HG03378 (cell line): ENCODE measurements around the gene GLTP.
"Not testable (repeated sequence)": the region's sequence is repeated elsewhere in the genome, so short reads cannot be mapped to it uniquely, and the experiment has no call there.

Experiments
- ATAC-seq: cut with Tn5 transposase; IDR thresholded peaks from one replicate; pipeline ENCODE4 v1.9.1; 2021; ENCODE audit warnings: mild to moderate bottlenecking, moderate library complexity; ENCODE audit not compliant: unreplicated experiment

GLTP gene

DNA sequence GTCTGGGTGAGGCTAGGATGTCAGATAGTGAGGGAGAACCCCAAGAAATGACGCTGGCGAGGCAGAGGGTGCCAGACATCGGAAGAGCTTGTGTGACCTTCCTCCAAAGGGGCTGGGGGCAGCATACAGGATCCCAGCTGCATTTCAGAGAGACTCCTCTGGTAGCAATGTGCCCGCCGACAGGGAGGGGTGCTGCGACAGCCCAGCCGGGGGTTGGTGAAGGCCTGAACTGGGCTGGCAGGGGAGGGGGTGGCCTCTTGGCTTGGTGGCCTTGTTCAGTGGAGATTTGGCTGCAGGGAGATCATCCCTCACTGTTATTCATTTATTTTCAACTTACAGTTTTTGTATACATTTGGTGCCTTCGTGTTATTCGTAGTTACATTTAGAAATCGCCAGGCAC, 25.0 kb upstream of the GLTP start:
- ATAC-seq, result no peak

GRCh38 chr12:109902891-109903418, 22.6 kb upstream of the GLTP start:
- ATAC-seq, result no peak

GRCh38 chr12:109900752-109901580, 20.6 kb upstream of the GLTP start:
- peak; percentile 27 for ATAC-seq

GRCh38 chr12:109899783-109900751, 19.7 kb upstream of the GLTP start, which contains the start of gene TCHP:
Gene TCHP, plus strand, starts transcription at chr12:109900274. Its CDS starts 2,753 bp downstream, at chr12:109903027.
- ATAC-seq, result peak; percentile 45

- not testable (repeated sequence) for ATAC-seq
Measured at GRCh38 chr12:109899345-109899744, 19.0 kb upstream of the GLTP start.

- ATAC-seq, result no peak
Measured at GRCh38 chr12:109897029-109897428, 16.7 kb upstream of the GLTP start.

- no peak for ATAC-seq
Measured at GRCh38 chr12:109896188-109896587, 15.8 kb upstream of the GLTP start.

- ATAC-seq, result no peak
Measured at GRCh38 chr12:109894939-109895338, 14.6 kb upstream of the GLTP start.

DNA sequence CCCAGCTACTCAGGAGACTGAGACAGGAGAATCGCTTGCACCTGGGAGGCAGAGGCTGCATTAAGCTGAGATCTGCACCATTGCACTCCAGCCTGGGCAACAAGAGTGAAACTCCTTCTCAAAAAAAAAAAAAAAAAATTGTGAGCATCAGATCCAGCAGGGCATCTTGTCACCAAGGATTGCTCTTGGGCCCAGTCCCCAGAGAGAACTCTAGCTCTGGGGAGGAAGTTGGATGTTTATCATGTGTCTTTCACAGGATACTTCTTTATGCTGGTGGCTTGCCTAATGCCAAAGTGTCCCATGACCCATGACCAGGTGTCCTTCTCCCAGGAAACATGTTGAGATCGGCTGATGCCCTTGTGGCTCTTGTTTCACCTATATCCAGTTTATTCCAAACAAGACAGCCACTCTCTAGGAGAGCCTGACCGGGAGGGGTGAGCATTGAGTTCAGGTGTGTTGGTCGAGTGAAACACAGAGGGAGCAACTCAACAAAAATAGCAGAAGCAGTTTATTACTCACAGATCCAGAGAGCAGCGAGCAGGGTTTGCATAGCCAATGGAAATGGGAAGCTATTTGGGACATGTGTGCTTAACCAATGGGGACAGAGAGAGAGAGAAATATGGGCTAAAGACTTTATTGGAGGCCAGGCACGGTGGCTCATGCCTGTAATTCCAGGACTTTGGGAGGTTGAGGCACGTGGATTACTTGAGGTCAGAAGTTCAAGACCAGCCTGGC, 13.1 kb upstream of the GLTP start:
- no peak for ATAC-seq

GRCh38 chr12:109892748-109893147, 12.4 kb upstream of the GLTP start:
- ATAC-seq, result no peak

- no peak for ATAC-seq
Measured at GRCh38 chr12:109892165-109892715, 11.9 kb upstream of the GLTP start.

GRCh38 chr12:109891731-109892130, 11.4 kb upstream of the GLTP start:
- ATAC-seq, result not testable (repeated sequence)

GRCh38 chr12:109890620-109891170, 10.4 kb upstream of the GLTP start:
- no peak for ATAC-seq

DNA sequence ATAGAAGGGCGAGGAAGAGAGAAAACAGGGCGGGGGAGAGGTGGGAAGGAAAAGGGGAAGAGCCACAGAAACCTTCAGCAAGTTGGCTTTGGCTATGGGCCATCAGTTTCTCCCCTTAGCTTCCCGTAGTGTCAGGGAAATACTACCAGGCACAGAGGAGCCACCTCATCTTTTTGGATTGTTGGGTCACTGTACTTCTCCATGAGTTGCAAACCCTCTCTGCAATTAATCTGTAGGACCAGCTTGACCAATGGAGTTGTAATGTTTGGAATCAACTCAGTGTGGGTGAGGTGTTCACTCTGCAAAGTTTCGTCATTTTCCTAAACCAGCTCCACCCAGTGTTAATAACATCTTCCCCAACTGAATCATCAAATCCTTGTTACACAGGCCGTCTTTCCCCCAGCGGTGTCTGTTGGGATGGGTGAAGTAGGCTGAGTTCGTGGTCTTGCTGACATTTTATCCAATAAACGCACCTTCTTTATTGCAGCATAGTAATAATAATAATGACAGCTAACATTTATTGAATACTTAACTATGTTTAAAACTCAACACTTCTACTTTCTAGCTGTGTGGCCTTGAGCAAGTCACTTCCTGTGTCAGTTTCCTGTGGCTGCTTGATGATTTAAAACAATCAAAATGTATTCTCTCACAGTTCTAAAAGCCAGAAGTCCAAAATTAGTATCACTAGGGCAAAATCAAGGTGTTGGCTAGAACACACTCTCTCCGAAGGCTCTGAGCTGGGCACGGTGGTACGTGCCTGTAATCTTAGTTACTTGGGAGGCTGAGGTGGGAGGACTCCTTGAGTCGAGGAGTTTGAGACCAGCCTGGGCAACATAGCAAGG, 8.1 kb upstream of the GLTP start:
- ATAC-seq, result no peak

- no peak for ATAC-seq
Measured at GRCh38 chr12:109885616-109886015, 5.3 kb upstream of the GLTP start.

GRCh38 chr12:109883461-109883860, 3.1 kb upstream of the GLTP start:
- no peak for ATAC-seq

DNA sequence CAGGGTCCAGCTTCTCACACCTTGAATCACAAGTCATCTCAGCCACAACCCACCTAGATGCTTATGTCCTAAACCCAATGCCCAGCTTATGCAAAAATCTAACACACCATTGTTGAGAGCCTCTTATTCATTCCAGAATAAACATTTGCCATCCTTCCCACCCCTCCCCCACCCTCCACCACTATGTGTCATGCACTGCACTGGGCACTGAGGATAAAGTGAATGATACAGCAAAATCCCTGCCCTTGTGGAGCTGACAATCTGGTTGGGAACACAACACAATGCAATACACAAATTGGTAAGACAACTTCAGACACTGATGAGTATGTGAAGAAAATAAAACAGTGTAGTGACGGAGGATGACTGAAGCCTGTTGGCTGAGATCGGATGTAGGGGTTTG, 1.4 kb upstream of the GLTP start:
- no peak for ATAC-seq

- ATAC-seq, result no peak
Measured at GRCh38 chr12:109880938-109881337, 597 bp upstream of the GLTP start.

DNA sequence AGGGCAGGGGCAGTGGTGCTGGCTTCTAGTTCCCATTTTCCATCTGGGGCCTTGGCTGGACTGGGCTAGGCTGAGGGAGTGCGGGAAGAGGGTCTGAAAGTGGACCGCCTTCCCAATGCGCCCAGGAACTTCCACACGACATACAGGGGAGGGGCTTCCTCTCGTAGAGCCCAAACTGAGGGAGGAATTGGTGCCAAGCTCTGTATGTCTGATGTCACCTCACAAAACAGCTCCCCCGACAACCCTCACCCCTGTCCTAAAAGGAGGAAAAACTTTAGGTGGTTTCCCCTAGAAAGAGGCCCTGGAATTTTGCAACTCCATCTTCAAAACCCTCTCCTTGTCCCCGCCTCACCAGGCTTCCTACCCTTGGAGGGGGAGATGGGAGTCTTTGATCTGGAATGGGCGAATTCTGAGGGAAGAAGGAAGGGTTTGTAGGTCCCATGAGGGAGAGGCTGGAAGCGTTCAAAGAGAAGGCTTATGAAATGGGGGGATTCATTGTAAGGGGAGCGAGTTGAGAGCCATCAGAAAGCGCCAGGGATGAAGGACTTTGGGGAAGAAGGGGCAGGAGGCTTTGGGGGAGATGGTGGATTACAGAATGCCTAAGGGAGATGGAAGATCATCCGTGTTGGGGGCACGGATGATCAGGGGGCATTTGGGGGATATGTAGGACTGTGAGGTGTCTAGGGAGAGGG, 844 bp downstream of the GLTP start:
- no peak for ATAC-seq
